WTC11 (cell line): ENCODE measurements around the gene CBX5. TPM values are rescaled to one million over a fixed set of nuclear protein-coding genes. Genes with fewer than 3 reads are reported as not detected.
A peak's percentile ranks its signal among the peaks of the same experiment; 100 is the strongest.

Experiments
- ATAC-seq: fragments of 200-7000 bp; cut with Tn5 transposase; 2 replicates; pipeline ENCODE4 v1.10.0; 2021; ENCODE audit warnings: mild to moderate bottlenecking, moderate library complexity
- CTCF ChIA-PET: fragments of 300-600 bp; sonication (Branson Sonifier 250); formaldehyde crosslinking; loops from one replicate; lab custom pipeline; 2021; ENCODE audit warnings: antibody characterized with exemption; lab: Charles Lee
- POLR2A ChIA-PET: fragments of 350-600 bp; sonication (Branson Sonifier 250); formaldehyde crosslinking; loops from one replicate; lab custom pipeline; 2021; ENCODE audit warnings: antibody characterized with exemption; lab: Charles Lee
- DNase-seq: peaks from one replicate; pipeline ENCODE4 v3.0.0; 2021; ENCODE audit warnings: low spot score
- H3K27ac Mint-ChIP-seq: 2 replicates; pipeline ENCODE4 v1.8.0; 2021; ENCODE audit warnings: mixed read lengths
- H3K27me3 Mint-ChIP-seq: 2 replicates; pipeline ENCODE4 v1.8.0; 2021; ENCODE audit warnings: low read depth, mild to moderate bottlenecking, moderate library complexity, mixed read lengths
- H3K36me3 Mint-ChIP-seq: 2 replicates; pipeline ENCODE4 v1.8.0; 2021; ENCODE audit warnings: mixed read lengths
- H3K4me1 Mint-ChIP-seq: 2 replicates; pipeline ENCODE4 v1.8.0; 2022; ENCODE audit warnings: mixed read lengths
- H3K4me3 Mint-ChIP-seq: 2 replicates; pipeline ENCODE4 v1.8.0; 2021; ENCODE audit warnings: mild to moderate bottlenecking, moderate library complexity, mixed read lengths
- H3K9me3 Mint-ChIP-seq: 2 replicates; pipeline ENCODE4 v1.8.0; 2021; ENCODE audit warnings: mixed read lengths
- ARID4B ChIP-seq: sonication (generic); formaldehyde crosslinking; IDR thresholded peaks from 2 replicates; pipeline ENCODE4 v1.8.0; 2023; ENCODE audit warnings: missing genetic modification reagents, mild to moderate bottlenecking, borderline replicate concordance
- FOXP1 ChIP-seq: sonication (generic); formaldehyde crosslinking; IDR thresholded peaks from 2 replicates; pipeline ENCODE4 v1.8.0; 2022; ENCODE audit warnings: missing genetic modification reagents, mild to moderate bottlenecking, moderate library complexity, borderline replicate concordance
- FOXP4 ChIP-seq: sonication (generic); formaldehyde crosslinking; IDR thresholded peaks from 2 replicates; pipeline ENCODE4 v1.8.0; 2022; ENCODE audit warnings: mild to moderate bottlenecking, missing genetic modification reagents
- NFYB ChIP-seq: sonication (generic); formaldehyde crosslinking; conservative IDR thresholded peaks from 2 replicates; pipeline ENCODE4 v1.8.0; 2022; ENCODE audit warnings: low read depth, missing genetic modification reagents
- NR1H2 ChIP-seq: sonication (generic); formaldehyde crosslinking; IDR thresholded peaks from 2 replicates; pipeline ENCODE4 v1.9.0; 2021; ENCODE audit warnings: mild to moderate bottlenecking, moderate library complexity, missing genetic modification reagents
- NR3C1 ChIP-seq: sonication (generic); formaldehyde crosslinking; conservative IDR thresholded peaks from 2 replicates; pipeline ENCODE4 v1.8.1; 2023; ENCODE audit warnings: low read depth, mild to moderate bottlenecking, missing genetic modification reagents
- OVOL2 ChIP-seq: fragments of 250-450 bp; sonication (Bioruptor Pico); IDR thresholded peaks from 2 replicates; pipeline ENCODE4 v1.9.0; 2021; ENCODE audit warnings: mild to moderate bottlenecking, borderline replicate concordance
- SOX15 ChIP-seq: fragments of 250-450 bp; sonication (Bioruptor Pico); IDR thresholded peaks from 2 replicates; pipeline ENCODE4 v1.9.0; 2021; ENCODE audit warnings: mild to moderate bottlenecking
- TEAD4 ChIP-seq: sonication (generic); formaldehyde crosslinking; IDR thresholded peaks from 2 replicates; pipeline ENCODE4 v1.8.0; 2022; ENCODE audit warnings: mild to moderate bottlenecking, missing genetic modification reagents
- ZBTB21 ChIP-seq: sonication (generic); formaldehyde crosslinking; IDR thresholded peaks from 2 replicates; pipeline ENCODE4 v1.8.1; 2023; ENCODE audit warnings: mild to moderate bottlenecking, missing genetic modification reagents, borderline replicate concordance
- ZNF138 ChIP-seq: sonication (generic); formaldehyde crosslinking; conservative IDR thresholded peaks from 2 replicates; pipeline ENCODE4 v1.8.1; 2022; ENCODE audit warnings: mild to moderate bottlenecking, moderate library complexity, missing genetic modification reagents
- ZNF219 ChIP-seq: sonication (generic); formaldehyde crosslinking; IDR thresholded peaks from 2 replicates; pipeline ENCODE4 v1.8.0; 2023; ENCODE audit warnings: missing genetic modification reagents, mild to moderate bottlenecking, borderline replicate concordance
- ZNF423 ChIP-seq: fragments of 250-450 bp; sonication (Bioruptor Pico); IDR thresholded peaks from 2 replicates; pipeline ENCODE4 v2.1.2; 2022; ENCODE audit warnings: mild to moderate bottlenecking, moderate library complexity
- total RNA-seq: library from RNA; stranded (reverse); gene quantifications from 3 replicates; pipeline ENCODE4 v1.2.3, GENCODE V29; 2021
- TF ChIP-seq, protein P1 (sequence below): sonication (generic); formaldehyde crosslinking; conservative IDR thresholded peaks from 2 replicates; pipeline ENCODE4 v1.8.1; 2023; ENCODE audit warnings: mild to moderate bottlenecking, low read depth, missing genetic modification reagents, moderate library complexity
- TF ChIP-seq, protein P2 (sequence below): sonication (generic); formaldehyde crosslinking; IDR thresholded peaks from 2 replicates; pipeline ENCODE4 v1.8.0; 2022; ENCODE audit warnings: mild to moderate bottlenecking, missing genetic modification reagents

Gene CBX5
- total RNA-seq, 1 experiment from 2014 or later = 182 TPM

DNA sequence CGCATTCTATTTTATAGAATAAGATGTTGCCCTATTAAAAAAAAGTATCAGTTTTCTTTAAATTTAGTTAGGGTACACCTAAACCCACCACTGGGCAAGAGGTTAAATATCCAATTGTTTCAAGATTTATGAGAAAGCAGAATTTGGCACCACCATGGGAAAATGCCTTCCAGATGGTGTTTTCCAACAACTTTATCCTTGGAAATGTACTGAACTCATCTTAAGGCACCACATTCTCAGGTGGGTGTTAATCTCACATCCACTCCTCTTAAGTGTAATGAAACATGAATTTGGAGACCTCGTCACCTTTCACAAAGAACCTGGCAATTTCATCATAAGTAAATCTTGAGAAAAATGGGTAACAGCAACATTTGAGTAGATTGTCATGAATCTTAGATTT lies 13.1 kb downstream of the CBX5 start:
- POLR2A ChIA-PET = interaction anchor here (1.4 kb wide), 1 partner anchor 20 kb away, joined by 6 read pairs; no protein-coding TSS in a partner anchor
- H3K27ac Mint-ChIP-seq = peak overlapping the region; percentile 13
- CTCF ChIA-PET = interaction anchor here (2.1 kb wide), 1 partner anchor 58 kb away, joined by 5 read pairs; the partner anchor contains the start of gene COPZ1

GRCh38 chr12:54265364-54265812 lies 14.5 kb downstream of the CBX5 start:
- TF ChIP-seq ARID4B = no peak
- no peak for TF ChIP-seq SOX15 (CRISPR knock-in tag)
- no peak for TF ChIP-seq NFYB (CRISPR knock-in tag)
- TF ChIP-seq FOXP4 = no peak
- no peak for TF ChIP-seq ZNF138
- TF ChIP-seq ZNF423 (CRISPR knock-in tag) = no peak
- TF ChIP-seq NR3C1 (CRISPR knock-in tag) = no peak
- no peak for TF ChIP-seq NR1H2 (CRISPR knock-in tag)
- TF ChIP-seq, protein P1, sequence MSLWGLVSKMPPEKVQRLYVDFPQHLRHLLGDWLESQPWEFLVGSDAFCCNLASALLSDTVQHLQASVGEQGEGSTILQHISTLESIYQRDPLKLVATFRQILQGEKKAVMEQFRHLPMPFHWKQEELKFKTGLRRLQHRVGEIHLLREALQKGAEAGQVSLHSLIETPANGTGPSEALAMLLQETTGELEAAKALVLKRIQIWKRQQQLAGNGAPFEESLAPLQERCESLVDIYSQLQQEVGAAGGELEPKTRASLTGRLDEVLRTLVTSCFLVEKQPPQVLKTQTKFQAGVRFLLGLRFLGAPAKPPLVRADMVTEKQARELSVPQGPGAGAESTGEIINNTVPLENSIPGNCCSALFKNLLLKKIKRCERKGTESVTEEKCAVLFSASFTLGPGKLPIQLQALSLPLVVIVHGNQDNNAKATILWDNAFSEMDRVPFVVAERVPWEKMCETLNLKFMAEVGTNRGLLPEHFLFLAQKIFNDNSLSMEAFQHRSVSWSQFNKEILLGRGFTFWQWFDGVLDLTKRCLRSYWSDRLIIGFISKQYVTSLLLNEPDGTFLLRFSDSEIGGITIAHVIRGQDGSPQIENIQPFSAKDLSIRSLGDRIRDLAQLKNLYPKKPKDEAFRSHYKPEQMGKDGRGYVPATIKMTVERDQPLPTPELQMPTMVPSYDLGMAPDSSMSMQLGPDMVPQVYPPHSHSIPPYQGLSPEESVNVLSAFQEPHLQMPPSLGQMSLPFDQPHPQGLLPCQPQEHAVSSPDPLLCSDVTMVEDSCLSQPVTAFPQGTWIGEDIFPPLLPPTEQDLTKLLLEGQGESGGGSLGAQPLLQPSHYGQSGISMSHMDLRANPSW = no peak
- no peak for TF ChIP-seq TEAD4 (CRISPR knock-in tag)
- TF ChIP-seq FOXP1 = no peak
- Mint-ChIP-seq H3K4me3 (no peak overlapping the region), H3K9me3 (no peaks in the 10 kb centered on the region), H3K27me3 (no peaks in the 10 kb centered on the region), H3K36me3 (0 out of 2 replicates have a peak, but pooled peaks cover 3% of the 10 kb centered on the region), H3K27ac (peak overlapping the region; percentile 88), H3K4me1 (peaks cover 43% of the 10 kb centered on the region)
- CTCF ChIA-PET = interaction anchor here (1.0 to 1.6 kb wide), 6 partner anchors 12 to 105 kb away, joined by 3 to 6 read pairs (median 4); partner anchors contain the start of gene COPZ1
- POLR2A ChIA-PET = interaction anchor here (0.6 to 1.8 kb wide), 4 partner anchors 12 to 55 kb away, joined by 3 to 7 read pairs (median 3); partner anchors contain the start of genes CBX5 and HNRNPA1
- DNase-seq = no peak
- ATAC-seq = no peak

More for the DNA sequence above, 13.1 kb downstream of the CBX5 start:
- H3K36me3 Mint-ChIP-seq = 0 out of 2 replicates have a peak, but pooled peaks cover 4% of the 10 kb centered on the region
- no peaks in the 10 kb centered on the region for H3K27me3 Mint-ChIP-seq
- DNase-seq = no peak
- H3K4me3 Mint-ChIP-seq = no peak overlapping the region
- TF ChIP-seq ZBTB21 (CRISPR knock-in tag) (no peak), ZNF219 (no peak), ARID4B (no peak), OVOL2 (CRISPR knock-in tag) (no peak)
- TF ChIP-seq, protein P2, sequence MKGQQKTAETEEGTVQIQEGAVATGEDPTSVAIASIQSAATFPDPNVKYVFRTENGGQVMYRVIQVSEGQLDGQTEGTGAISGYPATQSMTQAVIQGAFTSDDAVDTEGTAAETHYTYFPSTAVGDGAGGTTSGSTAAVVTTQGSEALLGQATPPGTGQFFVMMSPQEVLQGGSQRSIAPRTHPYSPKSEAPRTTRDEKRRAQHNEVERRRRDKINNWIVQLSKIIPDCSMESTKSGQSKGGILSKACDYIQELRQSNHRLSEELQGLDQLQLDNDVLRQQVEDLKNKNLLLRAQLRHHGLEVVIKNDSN (CRISPR knock-in tag) = no peak
- H3K4me1 Mint-ChIP-seq = peaks cover 31% of the 10 kb centered on the region
- no peak for ATAC-seq
- H3K9me3 Mint-ChIP-seq = no peaks in the 10 kb centered on the region
